Measurements from ENCODE around the gene DUSP28. TPM values are rescaled to one million over a fixed set of nuclear protein-coding genes. Genes with fewer than 3 reads are reported as not detected.
A peak's percentile ranks its signal among the peaks of the same experiment; 100 is the strongest.

Gene DUSP28
- total RNA-seq, 1 experiment from 2014 or later, result 10.9 TPM

DNA sequence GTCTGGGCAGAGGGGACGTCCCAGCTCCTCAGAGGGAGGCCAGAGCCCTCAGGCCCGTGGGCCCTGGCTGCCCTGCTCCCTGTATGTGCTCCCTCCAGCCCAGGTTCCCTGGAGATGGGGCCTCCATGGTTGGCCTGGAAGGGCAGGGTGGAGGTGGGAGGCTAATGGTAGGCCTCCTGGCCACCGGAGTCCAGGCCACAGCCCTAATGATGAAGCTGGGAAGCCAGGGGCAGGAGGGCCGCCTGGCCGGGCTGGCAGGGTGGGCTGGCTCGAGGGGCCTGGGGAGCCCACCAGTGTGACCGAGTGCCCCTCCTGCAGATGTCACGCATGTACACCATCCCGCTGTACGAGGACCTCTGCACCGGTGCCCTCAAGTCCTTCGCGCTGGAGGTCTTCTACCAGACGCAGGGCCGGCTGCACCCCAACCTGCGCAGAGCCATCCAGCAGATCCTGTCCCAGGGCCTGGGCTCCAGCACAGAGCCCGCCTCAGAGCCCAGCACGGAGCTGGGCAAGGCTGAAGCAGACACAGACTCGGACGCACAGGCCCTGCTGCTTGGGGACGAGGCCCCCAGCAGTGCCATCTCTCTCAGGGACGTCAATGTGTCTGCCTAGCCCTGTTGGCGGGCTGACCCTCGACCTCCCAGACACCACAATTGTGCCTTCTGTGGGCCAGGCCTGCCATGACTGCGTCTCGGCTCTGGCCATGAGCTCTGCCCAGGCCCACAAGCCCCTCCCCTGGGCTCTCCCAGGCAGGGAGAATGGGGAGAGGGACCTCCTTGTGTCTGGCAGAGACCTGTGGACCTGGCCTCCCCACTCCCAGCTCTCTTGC is 17.3 kb downstream of the DUSP28 start:
- Histone ChIP-seq H3K4me3 (no peak overlapping the region), H3F3A (ENCODE audit: insufficient read depth, low read depth) (peaks cover 46% of the 10 kb centered on the region), H3K9me3 (ENCODE audit: insufficient read depth, low read depth) (no peaks in the 10 kb centered on the region), H4K20me1 (ENCODE audit: insufficient read depth) (peaks cover 78% of the 10 kb centered on the region), H3K79me2 (ENCODE audit: low read depth) (peaks cover 57% of the 10 kb centered on the region), H3K36me3 (ENCODE audit: low read depth) (peaks cover 9% of the 10 kb centered on the region), H3K9me2 (ENCODE audit: insufficient read depth) (no peaks in the 10 kb centered on the region), H3K27ac (no peak overlapping the region), H3K4me2 (no peak overlapping the region), H2AFZ (no peak overlapping the region), H3K27me3 (ENCODE audit: insufficient read depth, low read depth) (no peaks in the 10 kb centered on the region), H3K4me1 (replicated peaks; ENCODE audit: insufficient read depth) (peaks cover 50% of the 10 kb centered on the region)
- TF ChIP-seq, protein P1, sequence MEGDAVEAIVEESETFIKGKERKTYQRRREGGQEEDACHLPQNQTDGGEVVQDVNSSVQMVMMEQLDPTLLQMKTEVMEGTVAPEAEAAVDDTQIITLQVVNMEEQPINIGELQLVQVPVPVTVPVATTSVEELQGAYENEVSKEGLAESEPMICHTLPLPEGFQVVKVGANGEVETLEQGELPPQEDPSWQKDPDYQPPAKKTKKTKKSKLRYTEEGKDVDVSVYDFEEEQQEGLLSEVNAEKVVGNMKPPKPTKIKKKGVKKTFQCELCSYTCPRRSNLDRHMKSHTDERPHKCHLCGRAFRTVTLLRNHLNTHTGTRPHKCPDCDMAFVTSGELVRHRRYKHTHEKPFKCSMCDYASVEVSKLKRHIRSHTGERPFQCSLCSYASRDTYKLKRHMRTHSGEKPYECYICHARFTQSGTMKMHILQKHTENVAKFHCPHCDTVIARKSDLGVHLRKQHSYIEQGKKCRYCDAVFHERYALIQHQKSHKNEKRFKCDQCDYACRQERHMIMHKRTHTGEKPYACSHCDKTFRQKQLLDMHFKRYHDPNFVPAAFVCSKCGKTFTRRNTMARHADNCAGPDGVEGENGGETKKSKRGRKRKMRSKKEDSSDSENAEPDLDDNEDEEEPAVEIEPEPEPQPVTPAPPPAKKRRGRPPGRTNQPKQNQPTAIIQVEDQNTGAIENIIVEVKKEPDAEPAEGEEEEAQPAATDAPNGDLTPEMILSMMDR (conservative IDR thresholded peaks at IDR 0.05), result no peak
- ChIA-PET POLR2A (ENCODE audit: unreplicated experiment) (no interaction called here), CTCF (no interaction called here)
- DNase-seq, result no peak
- intact Hi-C loops (cut with micrococcal nuclease; ENCODE audit: unreplicated experiment), result no loop called here
- no TSS peak for BruUV-seq (replicated peaks)

DNA sequence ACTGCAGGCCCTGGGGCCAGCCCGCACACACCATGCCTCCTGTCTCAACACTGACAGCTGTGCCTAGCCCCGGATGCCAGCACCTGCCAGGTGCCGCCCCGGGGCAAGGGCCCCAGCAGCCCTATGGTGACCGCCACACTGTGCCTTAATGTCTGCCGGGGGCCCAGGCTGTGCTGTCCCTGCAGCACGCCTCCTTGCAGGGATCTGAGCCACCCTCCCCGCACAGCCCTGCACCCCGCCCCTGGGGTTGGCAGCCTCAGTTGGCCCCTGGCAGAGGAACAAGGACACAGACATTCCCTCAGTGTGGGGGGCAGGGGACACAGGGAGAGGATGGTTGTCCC is 17.9 kb downstream of the DUSP28 start:
- no peak for DNase-seq
- peak overlapping the region; percentile 98; the same call in 1 of the 2 replicates for H3K27ac ChIP-seq
- H3F3A ChIP-seq (ENCODE audit: insufficient read depth, low read depth), result peaks cover 47% of the 10 kb centered on the region
- no TSS peak for BruUV-seq (replicated peaks)
- H3K9me2 ChIP-seq (ENCODE audit: insufficient read depth), result no peaks in the 10 kb centered on the region
- peak overlapping the region; percentile 83 for H3K4me2 ChIP-seq
- POLR2A ChIA-PET (ENCODE audit: unreplicated experiment), result interaction anchor here (0.5 kb wide), 1 partner anchor 9 kb away, joined by 3 read pairs; no protein-coding TSS in a partner anchor
- H3K79me2 ChIP-seq (ENCODE audit: low read depth), result peaks cover 62% of the 10 kb centered on the region
- H3K27me3 ChIP-seq (ENCODE audit: insufficient read depth, low read depth), result no peaks in the 10 kb centered on the region
- H4K20me1 ChIP-seq (ENCODE audit: insufficient read depth), result peaks cover 74% of the 10 kb centered on the region
- H2AFZ ChIP-seq, result no peak overlapping the region
- H3K9me3 ChIP-seq (ENCODE audit: insufficient read depth, low read depth), result no peaks in the 10 kb centered on the region
- H3K36me3 ChIP-seq (ENCODE audit: low read depth), result peaks cover 9% of the 10 kb centered on the region
- TF ChIP-seq EZH2 (IDR thresholded peaks at IDR 0.05; ENCODE audit: low read depth), result no peak
- TF ChIP-seq, protein P1 (conservative IDR thresholded peaks at IDR 0.05), result no peak
- no peak overlapping the region for H3K4me3 ChIP-seq
- peaks cover 51% of the 10 kb centered on the region for H3K4me1 ChIP-seq (replicated peaks; ENCODE audit: insufficient read depth)
- CTCF ChIA-PET, result no interaction called here
- intact Hi-C loops (cut with micrococcal nuclease; ENCODE audit: unreplicated experiment), result no loop called here

DNA sequence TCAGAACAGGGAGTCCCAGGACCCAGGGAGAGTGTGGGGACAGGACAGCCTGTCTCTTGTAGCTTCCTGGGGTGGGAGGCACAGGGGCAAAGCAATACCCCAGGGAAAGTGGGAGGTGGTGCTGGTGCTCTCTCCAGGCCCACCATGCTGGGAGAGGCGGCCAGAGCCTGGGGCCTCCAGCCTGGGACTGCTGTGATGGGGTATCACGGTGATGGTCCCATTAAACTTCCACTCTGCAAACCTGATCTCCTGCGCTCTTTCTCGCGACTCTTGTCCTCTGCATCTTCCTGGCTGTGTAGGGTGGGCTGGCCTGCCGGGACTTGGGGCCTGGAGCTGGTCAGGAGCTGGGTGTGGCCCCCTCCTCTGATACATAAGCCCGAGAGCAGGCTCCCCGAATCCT is 18.3 kb downstream of the DUSP28 start:
- POLR2A ChIA-PET (ENCODE audit: unreplicated experiment), result interaction anchor here (0.5 to 0.7 kb wide), 2 partner anchors 9 to 13 kb away, joined by 3 to 7 read pairs; no protein-coding TSS in a partner anchor
- H3F3A ChIP-seq (ENCODE audit: insufficient read depth, low read depth), result peaks cover 51% of the 10 kb centered on the region
- CTCF ChIA-PET, result no interaction called here
- no peak for TF ChIP-seq EZH2 (IDR thresholded peaks at IDR 0.05; ENCODE audit: low read depth)
- TF ChIP-seq, protein P1 (conservative IDR thresholded peaks at IDR 0.05), result no peak
- intact Hi-C loops (cut with micrococcal nuclease; ENCODE audit: unreplicated experiment), result no loop called here
- H3K4me2 ChIP-seq, result peak overlapping the region; percentile 83
- BruUV-seq (replicated peaks), result no TSS peak
- H3K79me2 ChIP-seq (ENCODE audit: low read depth), result peaks cover 67% of the 10 kb centered on the region
- H3K36me3 ChIP-seq (ENCODE audit: low read depth), result peaks cover 9% of the 10 kb centered on the region
- H2AFZ ChIP-seq, result no peak overlapping the region
- peaks cover 51% of the 10 kb centered on the region for H3K4me1 ChIP-seq (replicated peaks; ENCODE audit: insufficient read depth)
- H4K20me1 ChIP-seq (ENCODE audit: insufficient read depth), result peaks cover 71% of the 10 kb centered on the region
- peak overlapping the region; percentile 98 for H3K27ac ChIP-seq
- H3K27me3 ChIP-seq (ENCODE audit: insufficient read depth, low read depth), result no peaks in the 10 kb centered on the region
- no peaks in the 10 kb centered on the region for H3K9me3 ChIP-seq (ENCODE audit: insufficient read depth, low read depth)
- peak overlapping the region; percentile 46; the same call in 1 of the 2 replicates for H3K4me3 ChIP-seq
- DNase-seq, result no peak
- H3K9me2 ChIP-seq (ENCODE audit: insufficient read depth), result no peaks in the 10 kb centered on the region
